Measurements from ENCODE around the gene PXDN.
"Not testable (repeated sequence)": the region's sequence is repeated elsewhere in the genome, so short reads cannot be mapped to it uniquely, and the experiment has no call there.

The PXDN gene

GRCh38 chr2:1627628-1628381 is 116.5 kb downstream of the PXDN start:
- DNase-seq: no peak

- DNase-seq: no peak
Observed at GRCh38 chr2:1626271-1626681, 118.0 kb downstream of the PXDN start.

- DNase-seq: no peak
Observed at GRCh38 chr2:1625281-1626001, 118.9 kb downstream of the PXDN start.

- no peak for DNase-seq
Observed at GRCh38 chr2:1623906-1624445, 120.3 kb downstream of the PXDN start.

- no peak for DNase-seq
Observed at GRCh38 chr2:1622521-1623200, 121.7 kb downstream of the PXDN start.

- DNase-seq: not testable (repeated sequence)
Observed at GRCh38 chr2:1621976-1622375, 122.3 kb downstream of the PXDN start.

GRCh38 chr2:1621501-1621900 is 122.8 kb downstream of the PXDN start:
- DNase-seq: no peak

GRCh38 chr2:1621041-1621440 is 123.3 kb downstream of the PXDN start:
- DNase-seq: no peak

- DNase-seq: no peak
Observed at GRCh38 chr2:1620081-1620480, 124.2 kb downstream of the PXDN start.

GRCh38 chr2:1619556-1619955 is 124.8 kb downstream of the PXDN start:
- no peak for DNase-seq

- no peak for DNase-seq
Observed at GRCh38 chr2:1618974-1619373, 125.3 kb downstream of the PXDN start.

- DNase-seq: no peak
Observed at GRCh38 chr2:1618191-1618961, 125.9 kb downstream of the PXDN start.

GRCh38 chr2:1617425-1618021 is 126.8 kb downstream of the PXDN start:
- DNase-seq: no peak

GRCh38 chr2:1614564-1614963 is 129.8 kb downstream of the PXDN start:
- DNase-seq: no peak

GRCh38 chr2:1613731-1614354 is 130.5 kb downstream of the PXDN start:
- DNase-seq: no peak

GRCh38 chr2:1613078-1613445 is 131.3 kb downstream of the PXDN start:
- no peak for DNase-seq

- no peak for DNase-seq
Observed at GRCh38 chr2:1612391-1613077, 131.8 kb downstream of the PXDN start.

- DNase-seq: no peak
Observed at GRCh38 chr2:1611886-1612285, 132.4 kb downstream of the PXDN start.

GRCh38 chr2:1610096-1610485 is 134.2 kb downstream of the PXDN start:
- DNase-seq: no peak

- no peak for DNase-seq
Observed at GRCh38 chr2:1609485-1610095, 134.7 kb downstream of the PXDN start.

- DNase-seq: no peak
Observed at GRCh38 chr2:1609040-1609439, 135.3 kb downstream of the PXDN start.

Measured in DMS 273 treated with DMSO at 0.1 percent for 48 hours (cell line).